ENCODE results near the gene ANKDD1B. TPM values are rescaled to one million over a fixed set of nuclear protein-coding genes. Genes with fewer than 3 reads are reported as not detected.

ANKDD1B gene
- total and polyA plus RNA-seq, 10 donors = 0.20 to 1.4 (median 0.40) TPM

GRCh38 chr5:75666801-75667200, 55.5 kb downstream of the ANKDD1B start:
- no peak for TF ChIP-seq POLR2AphosphoS5 (IDR thresholded peaks at IDR 0.05)
- no peak for TF ChIP-seq CTCF (IDR thresholded peaks at IDR 0.05 in 8 of 11, conservative IDR thresholded peaks at IDR 0.05 in 3 of 11)
- TF ChIP-seq POLR2A (IDR thresholded peaks at IDR 0.05) = no peak
- no peaks in the 10 kb centered on the region for H3K27me3 ChIP-seq (replicated peaks in 1 of 7)
- H3K9me3 ChIP-seq = no peaks in the 10 kb centered on the region
- peaks cover 5 to 21% (median 13%) of the 10 kb centered on the region in 6 donors for H3K4me1 ChIP-seq
- intact Hi-C loops (cut with DNase I; ENCODE audit: low total_unique reads) = no loop called here
- H3K27ac ChIP-seq = no peak overlapping the region
- DNase-seq = no peak
- H3K4me3 ChIP-seq = no peak overlapping the region
- WGBS, 5 donors = 68 to 95% (median 93%) methylated on average over 6 of the region's 6 CpGs
- peaks cover 0 to 2% (median 0%) of the 10 kb centered on the region in 6 donors for H3K36me3 ChIP-seq

- no peak for DNase-seq
- peaks cover 0 to 9% (median 3%) of the 10 kb centered on the region in 6 donors for H3K36me3 ChIP-seq
- H3K27ac ChIP-seq = no peak overlapping the region
- no peaks in the 10 kb centered on the region for H3K9me3 ChIP-seq
- no peaks in the 10 kb centered on the region for H3K27me3 ChIP-seq (replicated peaks in 1 of 7)
- peaks cover 5 to 21% (median 13%) of the 10 kb centered on the region in 6 donors for H3K4me1 ChIP-seq
- no peak overlapping the region for H3K4me3 ChIP-seq
- intact Hi-C loops (cut with DNase I; ENCODE audit: low total_unique reads) = no loop called here
- TF ChIP-seq CTCF (IDR thresholded peaks at IDR 0.05 in 8 of 11, conservative IDR thresholded peaks at IDR 0.05 in 3 of 11) = no peak
- 60 to 83% (median 70%) methylated on average over 2 of the region's 2 CpGs for WGBS, 5 donors
Measured at GRCh38 chr5:75667586-75667985, 56.3 kb downstream of the ANKDD1B start.

GRCh38 chr5:75668445-75668844, 57.2 kb downstream of the ANKDD1B start:
- H3K4me1 ChIP-seq = peaks cover 5 to 21% (median 13%) of the 10 kb centered on the region in 6 donors
- H3K27ac ChIP-seq = peak overlapping the region in 5 of 8 donors; percentile 47 to 75 (median 66)
- TF ChIP-seq CTCF (IDR thresholded peaks at IDR 0.05 in 8 of 11, conservative IDR thresholded peaks at IDR 0.05 in 3 of 11) = no peak
- no peak for TF ChIP-seq POLR2A (IDR thresholded peaks at IDR 0.05)
- TF ChIP-seq POLR2AphosphoS5 (IDR thresholded peaks at IDR 0.05) = no peak
- H3K36me3 ChIP-seq = peaks cover 0 to 17% (median 10%) of the 10 kb centered on the region in 6 donors
- WGBS, 5 donors = 74 to 92% (median 86%) methylated on average over 2 of the region's 2 CpGs
- H3K9me3 ChIP-seq = no peaks in the 10 kb centered on the region
- no peaks in the 10 kb centered on the region for H3K27me3 ChIP-seq (replicated peaks in 1 of 7)
- H3K4me3 ChIP-seq = peak overlapping the region in 1 of 8 donors; percentile 60
- no peak for DNase-seq
- intact Hi-C loops (cut with DNase I; ENCODE audit: low total_unique reads) = no loop called here

GRCh38 chr5:75668977-75669689, 57.9 kb downstream of the ANKDD1B start:
- H3K27ac ChIP-seq = peak overlapping the region in 7 of 8 donors; percentile 47 to 75 (median 64)
- intact Hi-C loops (cut with DNase I; ENCODE audit: low total_unique reads) = no loop called here
- no peaks in the 10 kb centered on the region for H3K9me3 ChIP-seq
- H3K36me3 ChIP-seq = peaks cover 0 to 24% (median 16%) of the 10 kb centered on the region in 6 donors
- DNase-seq = peak; percentile 79
- peak overlapping the region in 6 of 8 donors; percentile 7 to 60 (median 22) for H3K4me3 ChIP-seq
- TF ChIP-seq POLR2AphosphoS5 (IDR thresholded peaks at IDR 0.05) (peak in 2 of 3 donors; percentile 38 to 60), CTCF (IDR thresholded peaks at IDR 0.05 in 8 of 11, conservative IDR thresholded peaks at IDR 0.05 in 3 of 11) (no peak)
- no peaks in the 10 kb centered on the region for H3K27me3 ChIP-seq (replicated peaks in 1 of 7)
- H3K4me1 ChIP-seq = peaks cover 5 to 21% (median 13%) of the 10 kb centered on the region in 6 donors
- WGBS, 5 donors = 10 to 31% (median 12%) methylated on average over 10 of the region's 10 CpGs
